Epithelial cell of proximal tubule (primary cell): ENCODE results near the gene POU2AF1. TPM values are rescaled to one million over a fixed set of nuclear protein-coding genes. Genes with fewer than 3 reads are reported as not detected.

Source experiments
- DNase-seq: peaks from one replicate; pipeline ENCODE4 v3.0.0-alpha.2; 2011; ENCODE audit warnings: low read depth
- H3K4me3 ChIP-seq: 2 replicates; pipeline ENCODE4 v1.5.1; 2011; ENCODE audit warnings: low read depth, mild to moderate bottlenecking, low read length
- total RNA-seq: library from RNA; depleted of rRNA; stranded (reverse); fragments of >200 nt; gene quantifications from 2 replicates; pipeline ENCODE4 v1.2.3, GENCODE V29; 2015
- TF ChIP-seq, protein P1 (sequence below): conservative IDR thresholded peaks from 2 replicates; pipeline ENCODE4 v1.5.1; 2012; ENCODE audit warnings: low read depth, mild to moderate bottlenecking, low read length

POU2AF1 gene
- total RNA-seq, 1 donor from 2014 or later, result not detected

DNA sequence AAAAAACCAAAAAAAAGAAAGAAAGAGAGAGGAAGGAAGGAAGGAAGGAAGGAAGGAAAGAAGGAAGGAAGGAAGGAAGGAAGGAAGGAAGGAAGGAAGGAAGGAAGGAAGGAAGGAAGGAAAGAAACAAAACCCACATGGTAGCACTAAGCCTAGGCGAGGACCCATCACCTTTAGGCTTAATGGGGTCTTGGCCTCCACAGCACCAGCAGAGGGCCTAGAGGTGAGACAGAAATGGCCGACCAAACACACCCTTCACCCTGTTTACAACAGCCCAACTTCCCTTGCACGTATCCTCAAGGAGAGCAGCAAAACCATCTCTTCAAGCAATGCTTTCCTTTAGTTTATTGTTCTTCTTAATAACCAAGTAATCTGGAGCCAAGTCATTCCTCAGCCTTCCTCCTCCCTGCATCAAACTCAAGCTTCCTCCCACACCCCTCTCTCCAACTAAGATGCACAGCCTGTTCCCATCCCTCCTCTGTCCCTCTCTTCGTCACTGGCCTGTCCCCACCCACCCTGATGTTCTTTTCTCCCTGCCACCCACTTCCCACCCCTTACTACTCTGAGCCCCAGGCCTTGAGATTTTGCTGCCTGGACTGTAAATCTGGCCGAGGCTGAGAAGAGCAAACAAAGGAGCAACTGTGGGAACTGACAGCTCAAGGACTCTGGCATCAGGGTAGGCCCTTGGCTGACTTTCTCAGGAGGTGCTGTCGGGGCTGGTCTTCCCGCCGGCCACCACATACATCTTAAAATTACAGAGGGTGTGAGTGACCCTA, 26.0 kb downstream of the POU2AF1 start:
- TF ChIP-seq, protein P1, sequence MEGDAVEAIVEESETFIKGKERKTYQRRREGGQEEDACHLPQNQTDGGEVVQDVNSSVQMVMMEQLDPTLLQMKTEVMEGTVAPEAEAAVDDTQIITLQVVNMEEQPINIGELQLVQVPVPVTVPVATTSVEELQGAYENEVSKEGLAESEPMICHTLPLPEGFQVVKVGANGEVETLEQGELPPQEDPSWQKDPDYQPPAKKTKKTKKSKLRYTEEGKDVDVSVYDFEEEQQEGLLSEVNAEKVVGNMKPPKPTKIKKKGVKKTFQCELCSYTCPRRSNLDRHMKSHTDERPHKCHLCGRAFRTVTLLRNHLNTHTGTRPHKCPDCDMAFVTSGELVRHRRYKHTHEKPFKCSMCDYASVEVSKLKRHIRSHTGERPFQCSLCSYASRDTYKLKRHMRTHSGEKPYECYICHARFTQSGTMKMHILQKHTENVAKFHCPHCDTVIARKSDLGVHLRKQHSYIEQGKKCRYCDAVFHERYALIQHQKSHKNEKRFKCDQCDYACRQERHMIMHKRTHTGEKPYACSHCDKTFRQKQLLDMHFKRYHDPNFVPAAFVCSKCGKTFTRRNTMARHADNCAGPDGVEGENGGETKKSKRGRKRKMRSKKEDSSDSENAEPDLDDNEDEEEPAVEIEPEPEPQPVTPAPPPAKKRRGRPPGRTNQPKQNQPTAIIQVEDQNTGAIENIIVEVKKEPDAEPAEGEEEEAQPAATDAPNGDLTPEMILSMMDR, result no peak
- no peak overlapping the region for H3K4me3 ChIP-seq
- no peak for DNase-seq

- TF ChIP-seq, protein P1, result no peak
- no peak for DNase-seq
- no peak overlapping the region for H3K4me3 ChIP-seq
Measured at GRCh38 chr11:111352231-111352746, 26.8 kb downstream of the POU2AF1 start.

DNA sequence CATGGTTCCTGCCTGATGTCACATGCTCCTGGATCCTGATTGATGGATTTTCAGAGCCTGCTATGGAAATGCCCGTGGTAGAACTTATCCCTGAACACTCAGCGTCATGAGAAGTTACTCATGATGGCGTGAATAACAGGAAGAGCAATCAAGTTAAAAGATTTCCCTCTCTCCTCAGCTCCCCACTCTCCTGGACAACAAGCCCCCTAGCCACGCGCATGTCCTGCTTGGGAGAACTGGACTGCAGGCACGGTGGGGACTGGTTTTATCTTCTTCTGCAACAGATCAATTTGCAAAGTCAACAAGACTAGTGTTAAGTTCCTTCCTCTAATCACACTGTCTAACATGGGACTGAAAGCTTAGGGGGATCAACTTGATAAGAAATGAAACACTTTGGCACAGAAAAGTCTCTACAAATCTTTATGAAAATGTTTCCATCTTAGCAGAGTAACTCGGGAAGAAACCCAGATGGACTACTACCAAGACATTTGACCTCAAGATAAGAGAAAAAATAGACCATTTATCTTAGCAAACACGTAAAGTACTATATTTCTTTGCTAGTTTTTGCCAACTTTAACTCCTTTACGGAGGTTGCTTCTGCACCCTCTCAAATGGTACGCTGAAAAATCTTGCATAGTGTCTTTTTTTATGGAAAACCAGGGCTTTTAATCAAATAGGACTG, 27.6 kb downstream of the POU2AF1 start:
- TF ChIP-seq, protein P1, result no peak
- H3K4me3 ChIP-seq, result no peak overlapping the region
- DNase-seq, result no peak

DNA sequence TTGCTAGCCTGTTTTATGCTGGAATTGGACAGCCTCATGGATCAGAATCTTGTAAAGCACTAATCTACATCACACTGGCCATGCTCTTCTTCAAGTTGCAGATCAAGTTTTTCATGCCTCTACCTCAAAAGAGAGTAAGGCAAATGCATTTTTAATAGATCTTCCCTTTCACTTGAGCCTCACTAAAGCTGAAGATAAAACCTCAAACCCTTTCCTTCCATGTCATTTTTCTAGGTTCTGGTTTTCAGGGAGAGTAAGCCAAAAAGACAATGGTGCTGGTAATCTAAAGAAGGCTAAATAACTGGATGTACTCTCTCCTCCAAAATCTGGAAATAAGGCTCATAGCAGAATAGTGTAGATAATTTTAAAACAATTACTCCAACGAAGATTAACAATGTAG, 28.3 kb downstream of the POU2AF1 start:
- TF ChIP-seq, protein P1, result no peak
- no peak overlapping the region for H3K4me3 ChIP-seq
- no peak for DNase-seq

- H3K4me3 ChIP-seq, result no peak overlapping the region
- TF ChIP-seq, protein P1, result no peak
- DNase-seq, result no peak
Measured at GRCh38 chr11:111349191-111349695, 29.8 kb downstream of the POU2AF1 start.

- H3K4me3 ChIP-seq, result no peak overlapping the region
- TF ChIP-seq, protein P1, result no peak
- no peak for DNase-seq
Measured at GRCh38 chr11:111348147-111348546, 30.9 kb downstream of the POU2AF1 start.
